Neural progenitor cell (in vitro differentiated cells): ENCODE data around the gene TICRR.

Experiments
- EZH2 ChIP-seq: fragments of 200-600 bp; sonication (generic); IDR thresholded peaks from 2 replicates; pipeline ENCODE4 v1.6.1; 2017; ENCODE audit warnings: antibody characterized with exemption, mild to moderate bottlenecking, moderate library complexity
- TF ChIP-seq, protein P1 (sequence below): fragments of 200-600 bp; sonication (generic); IDR thresholded peaks from 2 replicates; pipeline ENCODE4 v1.5.1; 2017; ENCODE audit warnings: antibody characterized with exemption, mild to moderate bottlenecking

GRCh38 chr15:89671687-89672086, 96.4 kb downstream of the TICRR start:
- no peak for TF ChIP-seq EZH2
- TF ChIP-seq, protein P1, sequence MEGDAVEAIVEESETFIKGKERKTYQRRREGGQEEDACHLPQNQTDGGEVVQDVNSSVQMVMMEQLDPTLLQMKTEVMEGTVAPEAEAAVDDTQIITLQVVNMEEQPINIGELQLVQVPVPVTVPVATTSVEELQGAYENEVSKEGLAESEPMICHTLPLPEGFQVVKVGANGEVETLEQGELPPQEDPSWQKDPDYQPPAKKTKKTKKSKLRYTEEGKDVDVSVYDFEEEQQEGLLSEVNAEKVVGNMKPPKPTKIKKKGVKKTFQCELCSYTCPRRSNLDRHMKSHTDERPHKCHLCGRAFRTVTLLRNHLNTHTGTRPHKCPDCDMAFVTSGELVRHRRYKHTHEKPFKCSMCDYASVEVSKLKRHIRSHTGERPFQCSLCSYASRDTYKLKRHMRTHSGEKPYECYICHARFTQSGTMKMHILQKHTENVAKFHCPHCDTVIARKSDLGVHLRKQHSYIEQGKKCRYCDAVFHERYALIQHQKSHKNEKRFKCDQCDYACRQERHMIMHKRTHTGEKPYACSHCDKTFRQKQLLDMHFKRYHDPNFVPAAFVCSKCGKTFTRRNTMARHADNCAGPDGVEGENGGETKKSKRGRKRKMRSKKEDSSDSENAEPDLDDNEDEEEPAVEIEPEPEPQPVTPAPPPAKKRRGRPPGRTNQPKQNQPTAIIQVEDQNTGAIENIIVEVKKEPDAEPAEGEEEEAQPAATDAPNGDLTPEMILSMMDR = no peak
